Mesenteric fat pad (tissue), 1 donor: ENCODE data around the gene NDUFAF4. TPM values are rescaled to one million over a fixed set of nuclear protein-coding genes. Genes with fewer than 3 reads are reported as not detected.

Experiments
- total RNA-seq: library from RNA; stranded (reverse); fragmentation: NEBNext Ultra II Directional; extraction: Animal tissue kit (Norgen Biotek cat#: 25700); gene quantifications from one replicate; pipeline ENCODE4 v1.2.1, GENCODE V29; 2021
- donor health status: DM: yes; HTN: yes; CAD: no.

Gene NDUFAF4
- total RNA-seq, 1 donor from 2014 or later = 49.3 TPM

Other genes with a start within 250 kb of the NDUFAF4 start
- 0.32 TPM for gene GPR63, start 60.4 kb downstream of the NDUFAF4 start, total RNA-seq
- gene KLHL32, start 26.8 kb upstream of the NDUFAF4 start, total RNA-seq = 0.16 TPM